ENCODE measurements around the gene ZNF444. TPM values are rescaled to one million over a fixed set of nuclear protein-coding genes. Genes with fewer than 3 reads are reported as not detected.

The ZNF444 gene
- polyA plus RNA-seq, 3 donors = 2.7 to 6.9 (median 3.5) TPM

DNA sequence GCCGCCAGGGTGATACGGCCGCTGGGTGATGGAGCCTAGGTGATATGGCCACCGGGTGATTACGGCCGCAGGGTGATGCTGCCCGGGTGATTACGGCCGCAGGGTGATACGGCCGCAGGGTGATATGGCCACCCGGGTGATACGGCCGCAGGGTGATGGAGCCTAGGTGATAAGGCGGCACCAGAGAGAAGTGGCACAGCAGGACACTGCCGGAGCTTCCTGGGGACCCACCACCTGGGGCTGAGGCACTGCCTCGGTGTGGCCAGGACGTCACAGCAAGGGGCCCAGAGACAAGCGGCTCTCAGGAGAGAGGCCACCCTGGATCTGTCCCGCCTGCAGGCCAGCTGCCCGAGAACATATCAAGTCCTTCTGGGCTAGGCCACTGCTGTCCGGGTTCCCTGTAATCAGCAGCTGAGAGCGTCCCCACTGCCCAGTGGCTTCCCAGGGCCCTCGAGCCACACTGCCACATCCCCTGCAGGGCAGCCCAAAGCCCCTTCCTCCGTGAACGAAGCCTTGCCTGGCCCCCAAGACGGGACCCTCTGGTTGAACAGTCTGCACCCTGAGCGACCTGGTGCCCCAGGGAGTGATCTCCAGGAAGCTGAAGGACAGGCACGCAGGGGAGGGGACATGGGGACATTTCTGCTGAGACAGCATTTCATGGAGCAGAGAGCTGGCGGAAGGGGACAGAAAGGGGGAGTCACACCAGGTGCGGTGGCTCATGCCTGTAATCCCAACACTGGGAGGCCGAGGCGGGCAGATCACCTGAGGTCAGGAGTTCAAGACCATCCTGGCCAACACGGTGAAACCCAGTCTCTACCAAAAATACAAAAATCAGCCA is 42.1 kb upstream of the ZNF444 start:
- H3K9me3 Mint-ChIP-seq = peaks cover 4 to 35% (median 24%) of the 10 kb centered on the region in 7 donors
- H3K27me3 Mint-ChIP-seq (ENCODE audit: low read depth in 3 of 3) = peaks cover 0 to 2% (median 0%) of the 10 kb centered on the region in 3 donors
- intact Hi-C loops (cut with micrococcal nuclease) = no loop called here
- H3K4me1 Mint-ChIP-seq = peaks cover 1% of the 10 kb centered on the region
- Histone ChIP-seq H3K4me1 (ENCODE audit: control insufficient read depth in 1 of 2, insufficient read depth in 2 of 2, low read length in 2 of 2) (no peaks in the 10 kb centered on the region), H3K9ac (ENCODE audit: insufficient read depth, low read length, poor library complexity, severe bottlenecking) (no peak overlapping the region), H3K79me2 (ENCODE audit: insufficient read depth, low read length) (peaks cover 86% of the 10 kb centered on the region), H3K27me3 (ENCODE audit: control insufficient read depth in 2 of 2, insufficient read depth in 2 of 2, low read length in 2 of 2) (no peaks in the 10 kb centered on the region), H3K27ac (ENCODE audit: low read depth in 1 of 2, low read length in 2 of 2) (no peak overlapping the region), H3K36me3 (replicated peaks in 1 of 2; ENCODE audit: control insufficient read depth in 1 of 2, insufficient read depth in 2 of 2, low read length in 2 of 2) (peaks cover 67 to 82% of the 10 kb centered on the region in 2 donors), H3K9me3 (replicated peaks in 1 of 2; ENCODE audit: control insufficient read depth in 1 of 2, insufficient read depth in 1 of 2, low read length in 2 of 2) (peaks cover 0 to 15% of the 10 kb centered on the region in 2 donors), H2AFZ (ENCODE audit: insufficient read depth, low read depth, low read length, poor library complexity, severe bottlenecking) (no peak overlapping the region), H3K4me2 (replicated peaks; ENCODE audit: extremely low read depth, low read length, poor library complexity, severe bottlenecking) (no peak overlapping the region), H4K20me1 (ENCODE audit: insufficient read depth, low read length) (peaks cover 91% of the 10 kb centered on the region), H3K4me3 (replicated peaks in 1 of 3; ENCODE audit: low read depth in 2 of 3, low read length in 3 of 3) (no peak overlapping the region)
- DNase-seq = no peak
- TF ChIP-seq, protein P1, sequence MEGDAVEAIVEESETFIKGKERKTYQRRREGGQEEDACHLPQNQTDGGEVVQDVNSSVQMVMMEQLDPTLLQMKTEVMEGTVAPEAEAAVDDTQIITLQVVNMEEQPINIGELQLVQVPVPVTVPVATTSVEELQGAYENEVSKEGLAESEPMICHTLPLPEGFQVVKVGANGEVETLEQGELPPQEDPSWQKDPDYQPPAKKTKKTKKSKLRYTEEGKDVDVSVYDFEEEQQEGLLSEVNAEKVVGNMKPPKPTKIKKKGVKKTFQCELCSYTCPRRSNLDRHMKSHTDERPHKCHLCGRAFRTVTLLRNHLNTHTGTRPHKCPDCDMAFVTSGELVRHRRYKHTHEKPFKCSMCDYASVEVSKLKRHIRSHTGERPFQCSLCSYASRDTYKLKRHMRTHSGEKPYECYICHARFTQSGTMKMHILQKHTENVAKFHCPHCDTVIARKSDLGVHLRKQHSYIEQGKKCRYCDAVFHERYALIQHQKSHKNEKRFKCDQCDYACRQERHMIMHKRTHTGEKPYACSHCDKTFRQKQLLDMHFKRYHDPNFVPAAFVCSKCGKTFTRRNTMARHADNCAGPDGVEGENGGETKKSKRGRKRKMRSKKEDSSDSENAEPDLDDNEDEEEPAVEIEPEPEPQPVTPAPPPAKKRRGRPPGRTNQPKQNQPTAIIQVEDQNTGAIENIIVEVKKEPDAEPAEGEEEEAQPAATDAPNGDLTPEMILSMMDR (IDR thresholded peaks at IDR 0.05) = no peak
- 98% methylated on average over 31 of the region's 34 CpGs for WGBS (ENCODE audit: insufficient coverage)
- H3K36me3 Mint-ChIP-seq = peaks cover 51 to 89% of the 10 kb centered on the region in 2 donors
- H3K27ac Mint-ChIP-seq = peak overlapping the region in 2 of 7 donors; percentile 56 to 68
- no peak overlapping the region for H3K4me3 Mint-ChIP-seq

DNA sequence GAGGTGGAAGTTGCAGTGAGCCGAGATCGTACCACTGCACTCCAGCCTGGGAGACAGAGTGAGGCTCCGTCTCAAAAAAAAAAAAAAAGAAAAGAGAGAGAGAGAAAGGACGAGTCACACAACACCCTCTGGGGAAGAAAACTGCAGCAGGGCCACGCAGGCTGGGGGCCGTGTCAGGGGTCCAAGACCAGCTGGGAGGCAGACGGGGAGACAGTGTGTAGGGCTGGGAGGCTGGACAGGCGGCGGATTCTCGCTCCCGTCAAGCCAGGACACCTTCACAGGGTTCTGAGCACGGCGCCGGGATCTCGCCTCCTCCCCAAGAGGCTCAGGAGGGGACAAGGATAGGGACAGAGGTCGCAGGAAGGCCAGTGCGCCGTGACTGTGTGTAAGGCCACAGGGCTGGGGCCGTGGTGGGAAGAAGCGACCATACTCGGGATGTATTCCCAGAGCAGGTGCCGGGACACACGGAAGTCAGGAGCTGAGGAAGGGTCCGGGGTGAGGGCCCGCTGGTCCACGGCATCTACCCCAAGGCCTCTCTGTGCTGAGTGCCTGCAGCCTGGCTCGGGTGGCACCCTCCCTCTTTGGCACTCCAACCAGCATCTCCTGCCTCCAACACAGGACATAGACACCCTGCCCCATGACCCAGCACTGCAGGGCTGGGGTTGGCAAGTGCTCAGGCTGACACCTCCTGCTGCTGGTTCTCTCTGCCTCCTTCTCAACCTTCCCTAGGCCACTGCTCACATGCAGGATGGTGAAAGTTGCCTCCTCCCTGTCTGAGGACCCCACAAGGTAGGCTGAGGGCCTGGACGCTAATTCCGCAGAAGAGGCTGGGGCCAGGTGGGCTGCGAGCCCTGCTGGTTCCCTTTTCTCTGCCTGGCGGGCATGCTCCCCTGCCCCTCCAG is 41.2 kb upstream of the ZNF444 start:
- intact Hi-C loops (cut with micrococcal nuclease) = loop anchor here in 1 of 2 donors (10.0 kb wide), 1 partner anchor 55 kb away; no protein-coding TSS in a partner anchor
- Histone ChIP-seq H3K4me2 (replicated peaks; ENCODE audit: extremely low read depth, low read length, poor library complexity, severe bottlenecking) (no peak overlapping the region), H3K9ac (ENCODE audit: insufficient read depth, low read length, poor library complexity, severe bottlenecking) (no peak overlapping the region), H3K27ac (ENCODE audit: low read depth in 1 of 2, low read length in 2 of 2) (no peak overlapping the region), H2AFZ (ENCODE audit: insufficient read depth, low read depth, low read length, poor library complexity, severe bottlenecking) (no peak overlapping the region), H4K20me1 (ENCODE audit: insufficient read depth, low read length) (peaks cover 91% of the 10 kb centered on the region), H3K27me3 (ENCODE audit: control insufficient read depth in 2 of 2, insufficient read depth in 2 of 2, low read length in 2 of 2) (no peaks in the 10 kb centered on the region), H3K4me1 (ENCODE audit: control insufficient read depth in 1 of 2, insufficient read depth in 2 of 2, low read length in 2 of 2) (no peaks in the 10 kb centered on the region), H3K9me3 (replicated peaks in 1 of 2; ENCODE audit: control insufficient read depth in 1 of 2, insufficient read depth in 1 of 2, low read length in 2 of 2) (peaks cover 0 to 11% of the 10 kb centered on the region in 2 donors), H3K4me3 (replicated peaks in 1 of 3; ENCODE audit: low read depth in 2 of 3, low read length in 3 of 3) (no peak overlapping the region), H3K79me2 (ENCODE audit: insufficient read depth, low read length) (peaks cover 83% of the 10 kb centered on the region), H3K36me3 (replicated peaks in 1 of 2; ENCODE audit: control insufficient read depth in 1 of 2, insufficient read depth in 2 of 2, low read length in 2 of 2) (peaks cover 67 to 75% of the 10 kb centered on the region in 2 donors)
- Mint-ChIP-seq H3K9me3 (peaks cover 2 to 28% (median 16%) of the 10 kb centered on the region in 7 donors), H3K27ac (peak overlapping the region in 1 of 7 donors; percentile 56), H3K36me3 (peaks cover 47 to 79% of the 10 kb centered on the region in 2 donors), H3K4me3 (no peak overlapping the region), H3K4me1 (peaks cover 1% of the 10 kb centered on the region), H3K27me3 (ENCODE audit: low read depth in 3 of 3) (peaks cover 0 to 3% (median 2%) of the 10 kb centered on the region in 3 donors)
- TF ChIP-seq, protein P1 (IDR thresholded peaks at IDR 0.05) = no peak
- 96% methylated on average over 22 of the region's 31 CpGs for WGBS (ENCODE audit: insufficient coverage)
- DNase-seq = no peak
